Keratinocyte (primary cell): ENCODE data around the gene MPPED1. TPM values are rescaled to one million over a fixed set of nuclear protein-coding genes. Genes with fewer than 3 reads are reported as not detected.

Experiments
- DNase-seq: peaks from one replicate; pipeline ENCODE4 v3.0.0-alpha.2; 2011; ENCODE audit warnings: low read depth, missing footprints, low spot score
- FAIRE-seq: peaks from 2 replicates; lab custom pipeline; 2011; peaks lifted over from hg19 to GRCh38; lab: Jason Lieb, UNC
- H2AFZ ChIP-seq: 2 replicates; pipeline ENCODE4 v1.6.0; 2012; ENCODE audit warnings: low read length, control low read depth, inconsistent platforms; ENCODE audit not compliant: control insufficient read depth
- H3K27ac ChIP-seq: 2 replicates; pipeline ENCODE4 v1.5.1; 2011; ENCODE audit warnings: low read length; ENCODE audit not compliant: control insufficient read depth, insufficient read depth
- H3K27me3 ChIP-seq: 3 replicates; pipeline ENCODE4 v1.6.0; 2011; ENCODE audit warnings: low read length; ENCODE audit not compliant: control insufficient read depth, insufficient read depth; ENCODE audit errors: extremely low read depth
- H3K36me3 ChIP-seq, 2 experiments: 2 replicates in 1 of 2; 3 replicates in 1 of 2; pipeline ENCODE4 v1.5.1; 2011; ENCODE audit warnings: low read length in 2 of 2, mild to moderate bottlenecking in 1 of 2; ENCODE audit not compliant: control insufficient read depth in 2 of 2, insufficient read depth in 2 of 2; ENCODE audit errors: extremely low read depth in 1 of 2
- H3K4me1 ChIP-seq: 3 replicates; pipeline ENCODE4 v1.5.1; 2011; ENCODE audit warnings: low read length; ENCODE audit not compliant: control insufficient read depth, insufficient read depth; ENCODE audit errors: extremely low read depth
- H3K4me2 ChIP-seq: 3 replicates; pipeline ENCODE4 v1.6.0; 2011; ENCODE audit warnings: low read depth, low read length; ENCODE audit not compliant: control insufficient read depth, insufficient read depth; ENCODE audit errors: extremely low read depth
- H3K4me3 ChIP-seq, 3 experiments: fragments of 200-600 bp in 1 of 3; sonication (generic) in 1 of 3; 2 replicates in 2 of 3; 3 replicates in 1 of 3; pipeline ENCODE4 v1.5.1; 2011 to 2016; ENCODE audit warnings: low read length in 3 of 3, mild to moderate bottlenecking in 3 of 3, control low read depth in 2 of 3, inconsistent platforms in 1 of 3, low read depth in 1 of 3, mixed read lengths in 1 of 3, mixed run types in 1 of 3, moderate library complexity in 1 of 3; ENCODE audit not compliant: control insufficient read depth in 2 of 3, insufficient read depth in 2 of 3; ENCODE audit errors: extremely low read depth in 1 of 3
- H3K79me2 ChIP-seq: 2 replicates; pipeline ENCODE4 v1.6.0; 2012; ENCODE audit warnings: low read length; ENCODE audit not compliant: control insufficient read depth, insufficient read depth
- H3K9ac ChIP-seq: 3 replicates; pipeline ENCODE4 v1.6.0; 2011; ENCODE audit warnings: low read length; ENCODE audit not compliant: control insufficient read depth, insufficient read depth; ENCODE audit errors: extremely low read depth
- H3K9me1 ChIP-seq: 3 replicates; pipeline ENCODE4 v1.6.0; 2011; ENCODE audit warnings: low read length; ENCODE audit not compliant: control insufficient read depth, insufficient read depth; ENCODE audit errors: extremely low read depth
- H3K9me3 ChIP-seq: 2 replicates; pipeline ENCODE4 v1.5.1; 2012; ENCODE audit warnings: low read depth, low read length; ENCODE audit not compliant: control insufficient read depth
- H4K20me1 ChIP-seq: 3 replicates; pipeline ENCODE4 v1.6.0; 2011; ENCODE audit warnings: low read length; ENCODE audit not compliant: control insufficient read depth, insufficient read depth; ENCODE audit errors: extremely low read depth
- EZH2 ChIP-seq: IDR thresholded peaks from one replicate; pipeline ENCODE4 v1.6.1; 2012; ENCODE audit warnings: inconsistent platforms, mild to moderate bottlenecking, low read length, moderate library complexity
- dilution Hi-C: fragments of 300-500 bp; cut with MboI; formaldehyde crosslinking; loops from one replicate; pipeline ENCODE4 v1.7.0; 2020; ENCODE audit warnings: low sequenced_read_pairs; ENCODE audit not compliant: extremely low pct_ligation_motif_present
- polyA plus RNA-seq, 5 experiments: library from polyadenylated mRNA; depleted of rRNA in 3 of 5; stranded (reverse) in 3 of 5; stranded (forward) in 1 of 5; unstranded in 1 of 5; fragments of >200 nt; gene quantifications; 1 replicate in 1 of 5; 2 replicates in 3 of 5; 3 replicates in 1 of 5; pipeline versions ENCODE4 v1.2.1 to v1.2.3, GENCODE V29; 2011 to 2012; ENCODE audit warnings: missing spikeins in 2 of 5, low read depth in 1 of 5, low replicate concordance in 1 of 5
- TF ChIP-seq, protein P1 (sequence below), 3 experiments: IDR thresholded peaks in 1 of 3; conservative IDR thresholded peaks in 1 of 3; optimal IDR thresholded peaks in 1 of 3; 2 replicates in 2 of 3; 3 replicates in 1 of 3; pipeline versions ENCODE3 to v1.5.1; 2011; ENCODE audit warnings: low read length in 3 of 3, mild to moderate bottlenecking in 3 of 3, moderate library complexity in 2 of 3, control low read depth in 1 of 3, inconsistent platforms in 1 of 3; ENCODE audit not compliant: insufficient read depth in 2 of 3; ENCODE audit errors: extremely low read depth in 1 of 3

Gene MPPED1
- polyA plus RNA-seq, 1 donor (not counting 4 experiments of a cell fraction or from before 2014, with no cell fraction given), result not detected

DNA sequence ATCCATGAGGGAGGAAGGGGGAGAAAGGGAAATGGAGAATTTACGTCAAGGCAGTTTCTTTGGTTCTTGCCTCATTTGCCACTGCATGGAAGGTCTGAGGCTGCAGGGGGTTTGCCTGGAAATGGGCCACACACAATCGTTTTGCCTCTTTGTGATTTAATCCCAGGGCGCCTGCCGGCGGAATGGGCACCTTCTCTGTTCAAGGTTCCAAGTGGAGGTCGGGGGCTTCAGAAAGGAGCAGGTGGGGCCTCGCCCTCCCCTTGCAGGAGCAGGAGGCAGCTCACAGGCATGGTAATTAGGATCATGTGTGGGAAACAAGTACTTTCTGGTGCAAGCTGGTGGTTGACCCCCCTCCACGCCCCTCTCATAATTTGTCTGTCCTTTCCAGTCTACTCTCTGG lies 29.9 kb downstream of the MPPED1 start:
- H3K4me3 ChIP-seq, result no peak overlapping the region
- no peak overlapping the region for H3K4me2 ChIP-seq
- no peak overlapping the region for H3K9ac ChIP-seq
- TF ChIP-seq EZH2, result no peak
- TF ChIP-seq, protein P1, sequence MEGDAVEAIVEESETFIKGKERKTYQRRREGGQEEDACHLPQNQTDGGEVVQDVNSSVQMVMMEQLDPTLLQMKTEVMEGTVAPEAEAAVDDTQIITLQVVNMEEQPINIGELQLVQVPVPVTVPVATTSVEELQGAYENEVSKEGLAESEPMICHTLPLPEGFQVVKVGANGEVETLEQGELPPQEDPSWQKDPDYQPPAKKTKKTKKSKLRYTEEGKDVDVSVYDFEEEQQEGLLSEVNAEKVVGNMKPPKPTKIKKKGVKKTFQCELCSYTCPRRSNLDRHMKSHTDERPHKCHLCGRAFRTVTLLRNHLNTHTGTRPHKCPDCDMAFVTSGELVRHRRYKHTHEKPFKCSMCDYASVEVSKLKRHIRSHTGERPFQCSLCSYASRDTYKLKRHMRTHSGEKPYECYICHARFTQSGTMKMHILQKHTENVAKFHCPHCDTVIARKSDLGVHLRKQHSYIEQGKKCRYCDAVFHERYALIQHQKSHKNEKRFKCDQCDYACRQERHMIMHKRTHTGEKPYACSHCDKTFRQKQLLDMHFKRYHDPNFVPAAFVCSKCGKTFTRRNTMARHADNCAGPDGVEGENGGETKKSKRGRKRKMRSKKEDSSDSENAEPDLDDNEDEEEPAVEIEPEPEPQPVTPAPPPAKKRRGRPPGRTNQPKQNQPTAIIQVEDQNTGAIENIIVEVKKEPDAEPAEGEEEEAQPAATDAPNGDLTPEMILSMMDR (optimal IDR thresholded peaks at IDR 0.05 in 1 of 3, IDR thresholded peaks at IDR 0.05 in 1 of 3, conservative IDR thresholded peaks at IDR 0.05 in 1 of 3; ENCODE audit: extremely low read depth in 1 of 3, insufficient read depth in 2 of 3, low read length in 3 of 3), result no peak
- H3K9me1 ChIP-seq, result no peaks in the 10 kb centered on the region
- no peaks in the 10 kb centered on the region for H3K9me3 ChIP-seq
- peaks cover 4% of the 10 kb centered on the region for H3K27me3 ChIP-seq
- DNase-seq, result no peak
- no peaks in the 10 kb centered on the region for H3K4me1 ChIP-seq
- no peak overlapping the region for H3K27ac ChIP-seq
- no peaks in the 10 kb centered on the region for H3K79me2 ChIP-seq
- no peaks in the 10 kb centered on the region for H4K20me1 ChIP-seq
- H2AFZ ChIP-seq, result no peak overlapping the region
- dilution Hi-C loops, result no loop called here
- H3K36me3 ChIP-seq, result no peaks in the 10 kb centered on the region
- no peak for FAIRE-seq

DNA sequence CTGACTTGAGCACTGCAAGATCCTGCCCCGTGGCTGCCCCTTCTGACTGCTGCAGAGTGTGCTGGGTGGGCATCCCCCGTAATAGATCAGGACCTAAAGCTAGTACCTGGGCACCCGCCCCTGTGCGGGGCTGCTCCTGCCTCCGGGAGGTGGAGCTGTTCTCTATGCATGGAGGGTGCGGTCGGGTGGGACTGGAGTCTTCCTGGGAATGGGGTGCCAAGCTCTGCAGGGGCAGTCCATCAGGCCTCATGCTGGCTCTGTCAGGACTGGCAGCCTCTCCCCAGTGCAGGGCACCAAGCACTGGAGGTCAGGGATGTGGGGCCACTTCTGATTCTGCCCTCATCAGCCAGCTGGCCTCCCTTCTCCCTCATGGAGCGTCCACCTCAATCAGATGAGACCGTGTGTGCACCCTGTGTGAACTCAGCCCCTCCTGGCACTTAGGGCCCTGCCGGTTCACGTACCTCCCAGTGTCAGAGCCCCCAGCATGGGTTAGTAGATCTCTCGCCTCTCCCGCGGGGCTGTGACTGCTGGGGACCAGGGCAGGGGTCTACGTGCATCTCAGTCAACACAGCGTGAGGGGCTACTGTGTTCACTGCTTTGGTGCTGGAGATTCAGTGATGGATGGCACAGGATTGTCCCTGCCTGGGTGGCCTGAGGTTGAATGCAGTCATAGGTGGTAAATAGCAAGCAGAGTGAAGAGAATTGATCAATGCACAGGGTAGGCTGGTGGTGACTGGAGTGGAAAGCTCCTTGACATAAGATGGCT lies 30.8 kb downstream of the MPPED1 start:
- H3K4me2 ChIP-seq, result no peak overlapping the region
- dilution Hi-C loops, result no loop called here
- H3K4me3 ChIP-seq, result no peak overlapping the region
- H3K9ac ChIP-seq, result no peak overlapping the region
- DNase-seq (no peak), FAIRE-seq (no peak)
- H2AFZ ChIP-seq, result no peak overlapping the region
- no peaks in the 10 kb centered on the region for H3K9me3 ChIP-seq
- H3K79me2 ChIP-seq, result no peaks in the 10 kb centered on the region
- no peaks in the 10 kb centered on the region for H4K20me1 ChIP-seq
- TF ChIP-seq EZH2, result no peak
- TF ChIP-seq, protein P1 (optimal IDR thresholded peaks at IDR 0.05 in 1 of 3, IDR thresholded peaks at IDR 0.05 in 1 of 3, conservative IDR thresholded peaks at IDR 0.05 in 1 of 3; ENCODE audit: extremely low read depth in 1 of 3, insufficient read depth in 2 of 3, low read length in 3 of 3), result peak in 2 of 3 experiments; percentile 2 to 3
- no peaks in the 10 kb centered on the region for H3K4me1 ChIP-seq
- no peaks in the 10 kb centered on the region for H3K27me3 ChIP-seq
- H3K9me1 ChIP-seq, result no peaks in the 10 kb centered on the region
- no peak overlapping the region for H3K27ac ChIP-seq
- no peaks in the 10 kb centered on the region for H3K36me3 ChIP-seq
